ENCODE data around the gene POLR1C.
"Not testable (repeated sequence)": the region's sequence is repeated elsewhere in the genome, so short reads cannot be mapped to it uniquely, and the experiment has no call there.

POLR1C gene

GRCh38 chr6:43510827-43511163 is 6.1 kb upstream of the POLR1C start:
- no peak for DNase-seq

- no peak for DNase-seq
Observed at GRCh38 chr6:43511824-43512415, 5.0 kb upstream of the POLR1C start.

GRCh38 chr6:43515808-43516207 is 1.1 kb upstream of the POLR1C start:
- peak; percentile 13 for DNase-seq

GRCh38 chr6:43516367-43516696 is 557 bp upstream of the POLR1C start:
- no peak for DNase-seq

GRCh38 chr6:43517505-43518357 is 842 bp downstream of the POLR1C start:
- DNase-seq: no peak

- DNase-seq: no peak
Observed at GRCh38 chr6:43520097-43520496, 3.2 kb downstream of the POLR1C start.

GRCh38 chr6:43521836-43522235 is 4.9 kb downstream of the POLR1C start:
- peak; percentile 53 for DNase-seq

- no peak for DNase-seq
Observed at GRCh38 chr6:43522547-43523261, 5.8 kb downstream of the POLR1C start.

GRCh38 chr6:43523284-43523683 is 6.4 kb downstream of the POLR1C start:
- DNase-seq: no peak

GRCh38 chr6:43524483-43524961 is 7.6 kb downstream of the POLR1C start:
- DNase-seq: no peak

- no peak for DNase-seq
Observed at GRCh38 chr6:43532201-43532600, 15.3 kb downstream of the POLR1C start.

- not testable (repeated sequence) for DNase-seq
Observed at GRCh38 chr6:43538986-43539385, 22.1 kb downstream of the POLR1C start.

GRCh38 chr6:43539409-43539808 is 22.5 kb downstream of the POLR1C start:
- DNase-seq: not testable (repeated sequence)

- no peak for DNase-seq
Observed at GRCh38 chr6:43540507-43540906, 23.6 kb downstream of the POLR1C start.

GRCh38 chr6:43541774-43542471 is 25.0 kb downstream of the POLR1C start:
- DNase-seq: no peak

GRCh38 chr6:43544461-43544860 is 27.6 kb downstream of the POLR1C start:
- no peak for DNase-seq

GRCh38 chr6:43547222-43547621 is 30.3 kb downstream of the POLR1C start:
- DNase-seq: no peak

GRCh38 chr6:43557620-43558019 is 40.7 kb downstream of the POLR1C start:
- not testable (repeated sequence) for DNase-seq

- no peak for DNase-seq
Observed at GRCh38 chr6:43559328-43559727, 42.4 kb downstream of the POLR1C start.

GRCh38 chr6:43570876-43571441 is 54.1 kb downstream of the POLR1C start:
- DNase-seq: no peak

All from DMS79 (cell line).